NCI-H526 treated with DMSO at 0.1 percent for 48 hours (cell line): ENCODE results near the gene PGA5.

Experiments used
- DNase-seq: peaks from one replicate; lab custom pipeline; 2025; lab: John Stamatoyannopoulos, UW

PGA5 gene

GRCh38 chr11:61267437-61267841, 26.5 kb downstream of the PGA5 start:
- DNase-seq = no peak

GRCh38 chr11:61268588-61269250, 27.7 kb downstream of the PGA5 start:
- no peak for DNase-seq

GRCh38 chr11:61270354-61271076, 29.5 kb downstream of the PGA5 start:
- DNase-seq = no peak

GRCh38 chr11:61272731-61273130, 31.8 kb downstream of the PGA5 start:
- no peak for DNase-seq

GRCh38 chr11:61273178-61274078, 32.5 kb downstream of the PGA5 start:
- no peak for DNase-seq

- no peak for DNase-seq
These were observed 33.1 kb downstream of the PGA5 start for GRCh38 chr11:61274084-61274483.

- no peak for DNase-seq
These were observed 34.2 kb downstream of the PGA5 start for GRCh38 chr11:61275191-61275590.

GRCh38 chr11:61277186-61278000, 36.4 kb downstream of the PGA5 start:
- no peak for DNase-seq

- no peak for DNase-seq
These were observed 37.1 kb downstream of the PGA5 start for GRCh38 chr11:61278001-61278470.

- no peak for DNase-seq
These were observed 39.1 kb downstream of the PGA5 start for GRCh38 chr11:61279934-61280659.

- no peak for DNase-seq
These were observed 40.1 kb downstream of the PGA5 start for GRCh38 chr11:61280883-61281580.

GRCh38 chr11:61281581-61282250, 40.7 kb downstream of the PGA5 start:
- peak; percentile 18 for DNase-seq

GRCh38 chr11:61283613-61284012, 42.6 kb downstream of the PGA5 start:
- no peak for DNase-seq

GRCh38 chr11:61287338-61287977, 46.5 kb downstream of the PGA5 start:
- no peak for DNase-seq

- DNase-seq = no peak
These were observed 50.1 kb downstream of the PGA5 start for GRCh38 chr11:61290905-61291690.

GRCh38 chr11:61292356-61292755, 51.4 kb downstream of the PGA5 start:
- DNase-seq = no peak

- DNase-seq = peak; percentile 84
These were observed 53.1 kb downstream of the PGA5 start for GRCh38 chr11:61293867-61294716.
